Activated T-cell treated with anti-CD3 and anti-CD28 coated beads for 1 hour (primary cell): Measurements from ENCODE around the gene REV3L.
"Not testable (repeated sequence)": the region's sequence is repeated elsewhere in the genome, so short reads cannot be mapped to it uniquely, and the experiment has no call there.

Source experiments
- DNase-seq: peaks from one replicate; pipeline ENCODE4 v3.0.0-alpha.2; 2020; ENCODE audit warnings: low read depth

REV3L gene

DNA sequence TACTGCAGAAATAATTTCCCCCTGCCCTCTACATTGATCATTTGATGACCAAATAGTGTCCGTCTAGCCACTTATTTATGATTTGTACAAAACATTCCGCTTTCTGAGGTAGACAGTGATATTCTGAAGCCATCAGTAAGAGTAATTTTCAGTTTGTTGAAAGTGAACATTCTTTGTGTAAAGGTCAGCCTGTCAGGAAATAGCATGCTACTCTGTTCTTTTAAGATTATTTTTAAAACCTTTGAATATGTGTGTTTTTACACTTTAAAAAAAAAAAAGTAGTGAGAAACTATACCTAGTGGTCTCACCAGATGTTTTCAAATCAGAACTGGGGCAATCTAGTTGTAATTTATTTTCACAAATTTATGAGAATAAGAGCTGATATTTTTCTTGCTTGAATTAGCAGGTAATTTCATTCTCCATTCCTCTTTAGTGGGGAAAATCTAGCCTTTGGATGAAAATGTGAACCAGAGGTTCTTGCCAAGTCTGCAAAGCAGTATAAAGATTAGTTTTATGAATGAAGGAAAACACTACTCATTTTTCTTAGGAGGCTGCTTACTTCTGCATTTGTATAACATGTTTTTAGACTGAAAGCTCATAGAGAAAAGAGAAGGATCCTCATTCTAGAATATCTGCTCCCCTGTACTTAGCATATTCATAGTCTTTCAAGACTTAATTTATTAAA lies 12.1 kb upstream of the REV3L start:
- no peak for DNase-seq

DNA sequence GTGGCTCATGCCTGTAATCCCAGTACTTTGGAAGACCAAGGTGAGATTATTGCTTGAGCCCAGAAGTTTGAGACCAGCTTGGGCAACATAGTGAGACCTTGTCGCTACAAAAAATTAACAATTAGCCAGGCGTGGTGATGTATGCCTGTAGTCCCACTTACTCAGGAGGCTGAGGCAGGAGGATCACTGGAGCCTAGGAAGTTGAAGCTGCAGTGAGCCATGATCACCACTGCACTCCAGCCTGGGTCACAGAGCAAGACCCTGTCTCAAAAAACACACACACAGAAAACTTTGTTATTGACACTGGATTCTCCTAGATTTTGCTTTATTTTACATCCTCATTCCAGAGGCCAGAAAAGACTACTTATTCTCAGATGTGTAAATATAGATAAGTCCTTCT lies 9.5 kb upstream of the REV3L start:
- DNase-seq, result no peak

DNA sequence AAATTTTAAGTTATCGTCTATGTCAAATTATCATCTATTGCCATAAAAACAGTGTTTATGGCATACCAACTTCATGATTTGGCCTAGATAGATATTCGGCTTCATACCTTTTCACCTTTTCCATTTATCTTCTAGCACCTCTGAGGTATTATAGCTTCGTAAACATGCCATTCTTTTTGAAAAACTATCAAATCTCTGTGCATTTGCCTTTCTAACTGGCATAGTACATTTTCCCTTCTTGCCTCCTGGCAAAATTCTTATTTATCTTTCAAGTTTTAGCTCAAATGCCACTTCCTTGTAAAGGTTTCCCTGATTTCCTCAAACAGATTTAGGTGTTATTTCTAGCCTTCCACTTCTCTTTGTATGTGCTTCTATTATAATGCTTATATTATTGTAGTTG lies 7.0 kb upstream of the REV3L start:
- no peak for DNase-seq

DNA sequence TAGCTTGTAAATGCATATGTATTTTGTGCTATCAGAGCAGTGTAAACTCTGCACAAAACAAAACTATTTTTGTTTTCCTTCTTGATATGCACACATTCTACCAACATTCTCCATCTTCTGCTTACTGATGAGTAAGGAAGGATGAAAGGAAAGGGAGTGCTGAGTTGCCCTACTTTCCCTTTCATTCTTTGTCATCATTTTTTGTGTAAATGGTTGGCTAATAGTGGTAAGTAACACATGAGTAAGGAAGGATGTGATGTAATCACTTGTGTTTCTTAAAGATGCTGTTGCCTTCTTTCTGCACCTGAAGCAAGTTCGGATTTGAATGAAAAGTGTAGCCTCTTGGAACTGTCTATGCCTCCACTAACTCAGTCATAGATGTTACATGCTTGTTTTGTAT lies 4.6 kb upstream of the REV3L start:
- DNase-seq, result no peak

DNA sequence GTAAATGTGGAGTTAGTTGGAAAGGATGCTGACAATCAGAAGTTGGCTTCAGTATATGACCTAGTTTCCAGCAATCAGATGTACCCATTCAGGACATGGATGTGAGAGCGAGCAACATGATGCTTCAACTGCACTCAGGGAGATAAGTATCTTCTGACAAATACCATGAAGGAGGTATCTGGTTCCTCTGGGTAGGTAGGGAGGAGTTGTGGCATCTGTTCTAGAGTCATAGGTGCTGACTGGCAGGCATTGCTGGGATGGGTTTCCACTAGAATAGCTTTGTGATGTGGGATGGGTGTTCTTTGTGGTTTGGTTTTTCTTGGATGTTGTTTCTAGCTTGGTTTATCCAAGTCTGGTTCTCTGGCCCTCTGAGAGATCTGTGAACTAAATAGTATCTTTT lies 3.9 kb upstream of the REV3L start:
- no peak for DNase-seq

DNA sequence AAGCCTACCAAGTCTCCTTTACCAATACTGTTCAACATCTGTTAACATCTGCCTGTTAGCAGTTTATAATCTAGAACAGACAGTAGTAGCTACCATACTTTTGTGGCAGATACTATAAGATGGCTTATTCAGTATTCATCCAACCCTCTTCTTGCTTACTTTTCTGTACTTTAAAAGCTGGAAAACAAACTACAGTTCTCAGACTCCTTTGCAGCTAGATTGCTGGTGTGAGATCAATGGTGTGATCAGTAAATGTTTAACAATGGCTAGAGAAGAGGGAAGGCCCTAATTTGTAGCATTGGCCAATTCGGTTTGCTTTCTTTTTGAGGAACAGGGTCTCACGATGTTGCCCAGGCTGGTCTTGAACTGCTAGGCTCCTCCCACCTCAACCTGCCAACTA lies 3.5 kb upstream of the REV3L start:
- no peak for DNase-seq

DNA sequence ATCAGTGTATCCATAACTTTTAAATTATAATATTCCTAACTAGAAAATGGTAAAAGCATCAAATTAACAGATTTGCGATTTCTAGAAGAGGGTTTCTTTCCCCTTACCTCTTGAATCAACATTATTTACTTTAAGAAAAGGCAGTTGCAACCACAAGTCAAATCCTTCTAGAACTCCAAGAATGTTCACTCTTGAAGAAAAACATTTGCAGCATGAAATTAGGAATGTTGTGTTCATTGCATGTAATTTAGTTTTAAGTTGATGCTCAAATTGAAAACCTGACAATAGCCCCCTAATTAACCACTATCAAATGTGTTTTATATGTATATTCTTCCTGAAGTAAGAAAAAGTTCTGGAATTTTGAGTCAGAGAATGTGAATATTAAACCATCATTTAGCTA lies 2.3 kb upstream of the REV3L start:
- no peak for DNase-seq

DNA sequence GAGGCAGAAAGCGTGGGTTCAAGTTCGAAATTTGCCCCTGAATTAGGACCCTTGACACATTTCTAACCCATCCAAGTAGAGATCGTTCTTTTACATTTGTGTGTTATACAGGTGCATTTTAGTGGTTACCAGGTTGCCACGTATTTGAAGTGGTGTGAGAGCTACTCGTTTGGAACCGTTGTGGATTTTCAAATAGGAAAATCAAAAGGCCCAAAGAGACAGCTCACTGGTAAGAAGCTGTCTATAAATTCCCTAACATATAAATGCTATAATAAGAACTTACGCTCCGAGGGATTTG lies 1.6 kb upstream of the REV3L start:
- no peak for DNase-seq

DNA sequence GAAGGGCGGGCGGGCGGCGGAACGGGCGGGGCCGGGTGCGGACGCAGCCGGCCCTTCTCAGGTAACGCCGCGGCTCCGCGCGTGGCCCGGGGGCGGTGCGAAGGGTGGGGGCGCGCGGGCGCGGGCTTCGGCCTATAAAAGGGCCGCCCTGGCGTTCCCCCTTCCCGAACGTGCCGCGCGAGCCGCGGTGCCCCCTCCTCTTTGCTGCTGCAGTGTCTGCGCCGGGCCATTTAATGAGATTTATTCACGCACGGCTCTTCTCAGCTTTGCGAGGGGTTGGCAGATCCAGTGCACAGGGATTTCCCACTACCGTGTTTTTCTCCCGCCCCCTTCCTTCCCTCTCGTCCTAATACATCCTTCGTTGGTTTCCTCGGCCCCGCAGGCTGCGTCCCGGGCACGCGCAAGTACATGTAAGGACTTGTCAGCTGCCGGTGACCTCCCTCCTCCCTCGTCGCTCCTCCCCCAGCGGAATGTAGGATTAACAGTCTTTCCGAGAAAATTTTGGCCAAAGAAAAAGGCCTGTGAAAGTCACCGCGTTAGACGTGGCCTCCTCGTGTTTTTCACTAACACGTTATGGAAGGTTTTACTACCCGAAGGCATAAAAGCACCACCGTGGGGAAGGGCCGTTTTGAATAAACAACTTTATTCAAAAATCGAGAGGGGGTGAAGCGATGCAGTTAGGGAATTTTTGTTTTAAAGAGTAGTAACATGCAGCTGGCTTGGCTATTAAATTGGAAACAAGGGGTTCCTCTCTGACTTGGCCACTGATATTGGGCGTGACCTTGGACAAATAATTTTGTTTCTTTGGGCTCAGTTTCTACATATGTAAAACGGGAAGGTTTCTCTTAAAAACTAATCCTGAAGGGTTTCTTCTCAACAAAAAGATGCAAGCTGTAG lies 966 bp upstream of the REV3L start:
- DNase-seq, result peak; percentile 72

DNA sequence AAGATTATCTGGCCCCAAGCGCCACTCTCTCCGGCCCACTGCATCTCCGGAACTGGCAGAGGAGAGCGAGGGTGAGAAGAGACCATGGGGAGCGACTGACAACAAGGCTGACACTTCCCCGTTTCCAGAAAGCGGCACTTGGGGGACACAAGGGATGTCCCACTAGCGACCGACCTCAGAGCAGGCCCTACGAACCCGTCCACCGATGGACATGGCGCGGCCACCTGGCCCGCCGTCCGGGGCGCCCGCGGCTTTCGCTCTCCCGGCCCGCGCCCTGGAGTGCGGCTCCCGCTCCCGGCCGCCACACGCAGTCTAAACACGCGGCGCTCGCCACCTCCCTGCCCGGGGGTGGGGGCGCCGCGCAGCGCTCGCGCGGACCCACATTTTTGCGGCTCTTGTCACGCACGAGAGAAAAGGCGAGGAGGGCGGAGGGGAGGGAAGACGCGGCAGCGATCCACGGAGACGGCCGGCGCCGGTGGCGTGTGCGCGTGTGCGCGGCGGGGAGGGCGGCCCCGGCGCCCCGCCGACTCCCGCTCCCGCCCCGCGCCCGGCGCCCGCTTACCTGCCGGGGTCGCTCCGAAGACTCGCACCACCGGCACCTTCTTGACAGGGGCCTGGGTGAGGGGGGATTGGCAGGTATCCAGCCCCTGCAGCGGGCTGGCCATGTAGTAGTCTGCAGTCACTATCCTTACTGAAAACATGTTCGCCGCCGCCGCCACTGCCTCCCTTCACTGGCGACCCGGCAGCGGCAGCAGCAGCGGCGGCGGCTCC lies 645 bp downstream of the REV3L start:
- DNase-seq, result peak; percentile 30

DNA sequence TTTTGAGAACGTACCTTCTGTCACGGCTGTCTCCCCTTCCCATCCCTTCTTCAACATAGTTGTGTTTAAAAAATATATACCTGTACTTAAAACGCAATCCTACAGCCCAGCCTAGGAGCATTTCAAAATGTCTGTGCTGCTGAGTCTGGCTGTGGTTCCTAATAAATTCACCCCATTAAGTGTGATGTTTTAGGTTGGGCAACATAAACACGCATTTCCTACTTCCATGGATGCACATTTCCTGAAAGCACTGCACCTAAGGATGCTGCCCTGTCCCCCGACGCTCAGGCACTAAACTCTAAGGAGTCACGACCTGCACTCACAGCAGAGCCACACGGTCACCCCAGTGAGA lies 1.2 kb downstream of the REV3L start:
- DNase-seq, result no peak

DNA sequence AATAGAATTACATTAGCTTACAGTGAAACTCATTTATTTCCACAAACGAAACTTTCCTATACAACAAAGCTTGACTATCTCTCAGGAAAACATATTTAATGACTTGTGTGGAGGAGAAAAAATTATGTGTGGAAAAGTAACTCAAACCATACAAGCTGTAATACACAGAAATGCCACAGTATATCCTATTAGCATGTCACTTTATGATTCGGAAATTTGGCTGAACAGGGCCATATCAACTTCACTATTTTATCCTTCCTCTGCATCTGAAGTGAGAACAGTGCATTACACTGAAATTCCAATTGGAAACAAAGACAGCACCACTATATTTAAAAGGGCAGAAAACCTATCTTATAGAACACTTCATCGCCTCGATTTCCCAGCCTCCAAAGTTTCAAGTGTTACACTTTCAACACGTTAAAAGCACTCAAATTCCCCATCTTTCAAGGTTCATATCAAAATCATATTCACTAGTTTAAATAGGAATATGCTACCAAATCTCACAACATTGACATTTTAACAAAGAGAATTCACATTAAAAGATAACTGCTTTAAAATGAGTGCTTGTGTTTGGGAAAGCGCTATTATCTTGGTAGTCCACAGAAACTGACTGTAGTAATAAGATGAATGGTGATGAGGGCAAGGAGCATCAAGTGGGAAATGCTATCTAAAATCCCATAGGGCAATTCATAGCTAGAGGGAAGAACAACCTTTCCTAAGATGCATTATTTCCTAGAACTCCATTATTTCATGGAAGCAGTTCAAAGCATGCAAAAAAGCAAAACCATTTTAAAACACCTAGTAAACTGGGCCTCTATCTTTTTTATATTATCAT lies 1.8 kb downstream of the REV3L start:
- no peak for DNase-seq

DNA sequence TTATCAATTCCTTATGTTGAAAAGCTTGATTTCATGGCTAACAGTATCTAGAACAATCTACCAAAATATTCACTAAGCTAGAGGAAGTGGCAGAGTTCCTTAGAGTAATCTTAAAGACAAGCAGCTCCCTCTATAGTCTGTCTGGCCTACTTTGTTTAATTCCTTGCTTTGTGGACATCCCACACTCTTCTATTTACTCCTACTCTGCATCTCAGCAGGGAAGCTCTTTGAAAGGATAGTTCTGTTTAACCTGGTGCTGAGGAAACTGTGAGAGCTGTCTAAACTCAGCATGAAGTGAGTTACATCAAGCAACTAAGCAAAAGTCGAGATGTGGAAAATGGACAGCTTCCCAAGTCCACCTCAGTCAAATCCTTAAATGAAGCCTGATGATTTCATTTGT lies 4.3 kb downstream of the REV3L start:
- DNase-seq, result no peak

DNA sequence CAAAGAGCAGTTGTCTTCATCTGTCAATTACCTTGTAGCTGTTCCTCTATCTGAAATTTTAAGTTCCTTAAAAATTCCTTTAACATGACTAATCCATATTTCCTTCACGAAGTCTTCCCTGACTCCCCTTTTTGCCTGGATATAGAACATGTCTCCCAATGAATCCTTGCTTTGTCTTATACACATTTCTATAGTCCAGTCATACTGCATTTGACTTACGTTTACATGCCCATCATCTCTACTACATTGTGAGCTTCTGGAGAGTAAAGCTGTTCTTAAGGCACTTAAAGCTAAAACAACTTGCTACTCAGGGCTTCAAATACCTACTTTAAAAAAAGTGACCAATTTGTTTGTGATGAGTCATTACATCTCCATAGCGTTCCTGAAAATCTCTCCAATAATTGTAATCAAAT lies 4.9 kb downstream of the REV3L start:
- DNase-seq, result no peak

DNA sequence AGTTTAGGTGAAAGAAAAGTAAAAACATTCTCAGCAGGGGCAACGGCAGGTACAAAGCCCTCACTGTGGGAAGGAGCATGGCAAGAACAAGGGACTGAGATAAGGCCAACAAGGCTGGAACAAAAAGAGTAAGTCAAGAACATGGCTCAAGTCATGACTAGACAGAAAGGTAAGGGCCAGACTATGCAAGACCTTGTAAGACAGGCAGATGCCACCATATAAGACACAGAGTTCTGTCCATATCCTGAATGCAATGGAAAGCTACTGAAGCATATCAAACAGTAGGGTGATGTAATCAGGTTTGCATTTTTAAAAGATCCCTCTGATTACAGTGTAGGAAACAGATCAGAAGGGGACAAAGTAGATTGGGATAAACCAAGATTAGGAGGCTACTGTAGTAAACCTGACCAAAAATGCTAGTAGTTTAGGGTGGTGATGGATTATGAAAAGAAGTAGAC lies 5.5 kb downstream of the REV3L start:
- DNase-seq, result no peak

DNA sequence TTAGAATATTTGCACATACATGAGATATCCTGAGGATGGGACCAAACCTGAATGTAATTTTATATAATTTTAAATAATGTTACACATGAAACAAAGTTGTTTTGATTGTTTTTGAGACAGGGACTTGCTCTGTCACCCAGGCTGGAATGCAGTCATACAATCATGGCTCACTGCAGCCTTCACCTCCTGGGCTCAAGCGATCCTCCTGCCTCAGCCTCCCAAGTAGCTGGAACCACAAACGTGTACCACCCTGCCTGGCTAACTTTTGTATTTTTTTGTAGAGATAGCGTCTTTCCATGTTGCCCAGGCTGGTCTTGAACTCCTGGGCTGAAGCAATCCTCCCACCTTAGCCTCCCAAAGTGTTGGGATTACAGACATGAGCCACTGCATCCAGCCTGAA lies 7.0 kb downstream of the REV3L start:
- not testable (repeated sequence) for DNase-seq

DNA sequence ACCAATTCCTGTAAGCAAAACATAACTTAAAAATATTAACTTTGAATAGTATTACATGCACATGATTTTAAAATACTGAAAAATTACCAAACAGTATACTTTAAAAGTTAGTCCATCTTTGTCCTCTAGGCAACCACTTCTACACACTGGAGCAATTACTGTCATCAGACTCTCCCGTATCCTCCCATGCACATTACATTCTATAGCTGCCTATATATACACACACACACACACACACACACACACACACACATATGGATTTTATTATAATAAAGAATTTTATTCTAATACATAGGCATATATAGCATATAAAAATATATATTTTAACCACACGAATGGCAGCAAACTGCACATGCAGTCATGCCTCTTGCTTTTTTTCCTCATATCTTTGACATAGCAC lies 8.2 kb downstream of the REV3L start:
- DNase-seq, result no peak

DNA sequence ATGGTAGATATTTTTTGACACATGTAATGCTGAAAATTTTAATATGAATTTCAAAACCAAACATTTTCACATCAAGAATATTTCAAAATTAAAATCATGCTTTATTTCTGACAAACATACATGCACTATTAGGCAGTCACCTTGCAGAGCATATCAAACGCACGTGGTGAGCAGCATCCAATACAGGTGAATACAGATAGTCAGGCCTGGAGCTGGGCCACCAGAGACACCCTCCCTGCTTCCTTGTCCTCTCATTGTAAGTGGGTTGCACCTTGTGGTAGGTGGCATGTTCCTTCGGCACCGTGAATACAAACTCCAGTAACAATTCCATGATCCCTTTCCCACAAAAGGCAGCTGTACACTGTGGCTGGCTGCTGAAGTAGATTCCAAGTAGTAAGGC lies 8.9 kb downstream of the REV3L start:
- no peak for DNase-seq

DNA sequence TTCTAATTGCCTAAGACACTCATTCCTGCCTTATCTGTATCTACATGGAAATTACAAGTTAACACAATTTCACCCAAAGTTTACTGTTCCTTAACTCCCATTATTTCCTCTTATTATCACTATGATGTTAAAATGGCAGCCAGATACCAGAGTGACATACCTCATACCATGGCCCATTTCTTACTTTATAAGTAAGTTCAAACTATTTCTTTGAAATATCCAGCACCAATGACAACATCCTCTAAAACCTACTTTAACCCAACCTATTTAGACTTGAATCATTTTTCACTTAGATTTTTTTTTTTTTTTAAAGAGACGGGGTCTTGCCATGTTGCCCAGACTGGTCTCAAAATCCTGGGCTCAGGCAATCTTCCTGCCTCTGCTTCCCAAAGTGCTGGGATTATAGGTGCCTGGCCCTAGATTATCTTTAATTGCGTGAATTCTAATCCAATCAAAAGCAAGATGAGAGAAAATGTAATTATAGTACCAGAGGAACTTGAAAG lies 10.0 kb downstream of the REV3L start:
- no peak for DNase-seq

DNA sequence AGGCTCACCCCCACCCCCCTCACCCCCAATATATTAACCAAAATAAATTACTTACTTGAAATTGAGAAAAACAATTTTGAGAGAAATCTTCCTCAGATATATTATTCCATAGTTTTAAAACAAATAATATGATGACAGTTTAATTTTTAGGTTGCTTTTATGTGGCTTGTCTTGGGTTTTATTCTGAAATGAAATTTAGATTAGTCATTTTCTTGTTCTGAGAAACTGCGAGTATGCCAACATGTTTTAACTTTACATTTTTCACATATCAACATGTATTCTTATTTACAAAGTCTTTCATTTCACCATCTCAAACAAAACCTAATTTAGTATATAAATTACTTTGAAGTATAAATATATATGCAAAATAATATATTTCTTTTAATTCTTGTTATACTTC lies 11.1 kb downstream of the REV3L start:
- DNase-seq, result no peak

DNA sequence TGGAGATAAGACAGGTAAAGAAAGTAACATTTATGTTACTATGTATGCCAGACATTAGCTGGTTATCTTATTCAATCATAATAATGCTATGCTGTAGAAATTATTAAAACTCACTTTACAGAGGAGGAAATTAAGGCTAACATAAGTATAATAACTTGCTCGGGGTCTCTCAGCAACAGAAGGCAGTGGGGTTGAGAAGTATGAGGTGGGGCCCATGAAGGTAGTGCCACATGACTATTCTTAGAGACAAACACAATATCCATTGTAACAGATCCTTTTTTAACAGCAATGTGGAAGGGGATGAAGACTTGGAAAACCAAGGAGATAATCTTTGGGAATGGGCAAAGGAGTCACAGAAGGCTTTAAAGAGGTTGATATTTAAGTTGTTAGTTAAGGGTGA lies 11.5 kb downstream of the REV3L start:
- no peak for DNase-seq

DNA sequence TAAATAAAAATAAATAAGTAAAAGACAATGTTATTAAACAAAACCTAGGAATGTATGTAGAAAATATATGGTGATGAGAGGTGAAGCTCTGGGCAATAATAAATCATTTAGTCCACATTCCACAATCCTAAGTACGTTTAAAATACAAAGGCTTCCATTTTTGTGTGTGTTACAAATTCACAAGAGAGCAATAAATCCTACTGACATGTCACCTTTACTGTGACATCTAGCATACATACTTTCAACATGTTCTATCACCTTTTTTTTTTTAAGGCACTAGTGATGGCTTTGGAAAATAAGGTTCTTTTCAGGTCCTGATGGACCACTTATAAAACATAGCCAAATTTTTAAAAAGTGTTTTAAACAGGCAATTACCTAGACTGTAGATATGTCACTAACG lies 12.0 kb downstream of the REV3L start:
- DNase-seq, result no peak
